Activated B cell treated with CpG ODN at 0.5 μM for 24 hours (primary cell): ENCODE data around the gene CCDC102B. TPM values are rescaled to one million over a fixed set of nuclear protein-coding genes. Genes with fewer than 3 reads are reported as not detected.
"Not testable (repeated sequence)": the region's sequence is repeated elsewhere in the genome, so short reads cannot be mapped to it uniquely, and the experiment has no call there.

Experiments used
- ATAC-seq: fragments of 200-7000 bp; cut with Tn5 transposase; one replicate; pipeline ENCODE4 v1.10.0; 2021; ENCODE audit warnings: low read depth, mild to moderate bottlenecking, moderate library complexity
- CTCF ChIA-PET: fragments of 350-600 bp; sonication (Branson Sonifier 250); formaldehyde crosslinking; loops from one replicate; lab custom pipeline; 2021; ENCODE audit warnings: antibody characterized with exemption; lab: Charles Lee
- POLR2A ChIA-PET: fragments of 350-600 bp; sonication (Branson Sonifier 250); formaldehyde crosslinking; loops from one replicate; lab custom pipeline; 2021; ENCODE audit warnings: antibody characterized with exemption; lab: Charles Lee
- DNase-seq: peaks from one replicate; pipeline ENCODE4 v3.0.0; 2022
- H3K27ac Mint-ChIP-seq: one replicate; pipeline ENCODE4 v1.8.0; 2020; ENCODE audit warnings: mixed read lengths
- H3K27me3 Mint-ChIP-seq: one replicate; pipeline ENCODE4 v1.8.0; 2021; ENCODE audit warnings: mixed read lengths
- H3K36me3 Mint-ChIP-seq: one replicate; pipeline ENCODE4 v1.8.0; 2021; ENCODE audit warnings: low read depth, mixed read lengths
- H3K4me1 Mint-ChIP-seq: one replicate; pipeline ENCODE4 v1.8.0; 2021; ENCODE audit warnings: mixed read lengths
- H3K4me3 Mint-ChIP-seq: one replicate; pipeline ENCODE4 v1.8.0; 2020; ENCODE audit warnings: mild to moderate bottlenecking, mixed read lengths
- H3K9me3 Mint-ChIP-seq: one replicate; pipeline ENCODE4 v1.8.0; 2020; ENCODE audit warnings: mixed read lengths
- CTCF ChIP-seq: fragments of 200-600 bp; IDR thresholded peaks from one replicate; pipeline ENCODE4 v1.8.0; 2022; ENCODE audit warnings: antibody characterized with exemption, mild to moderate bottlenecking
- intact Hi-C: fragments of 100-400 bp; cut with micrococcal nuclease; formaldehyde crosslinking; loops from one replicate; pipeline ENCODE4 v1.15.1; 2024
- total RNA-seq: library from RNA; stranded (reverse); gene quantifications from 2 replicates; pipeline ENCODE4 v1.2.3, GENCODE V29; 2022

CCDC102B gene
- total RNA-seq, 1 donor from 2014 or later, result 1.8 TPM

GRCh38 chr18:68780802-68781635 lies 16.9 kb upstream of the CCDC102B start:
- no peak overlapping the region for H3K27ac Mint-ChIP-seq
- DNase-seq, result no peak
- no peaks in the 10 kb centered on the region for H3K4me1 Mint-ChIP-seq
- ATAC-seq, result no peak
- CTCF ChIA-PET, result no interaction called here
- no peaks in the 10 kb centered on the region for H3K27me3 Mint-ChIP-seq
- H3K36me3 Mint-ChIP-seq, result no peaks in the 10 kb centered on the region
- H3K4me3 Mint-ChIP-seq, result no peak overlapping the region
- no peaks in the 10 kb centered on the region for H3K9me3 Mint-ChIP-seq
- intact Hi-C loops, result no loop called here
- no peak for TF ChIP-seq CTCF
- POLR2A ChIA-PET, result interaction anchor here (0.6 kb wide), 1 partner anchor 1409 kb away, joined by 6 read pairs; no protein-coding TSS in a partner anchor

DNA sequence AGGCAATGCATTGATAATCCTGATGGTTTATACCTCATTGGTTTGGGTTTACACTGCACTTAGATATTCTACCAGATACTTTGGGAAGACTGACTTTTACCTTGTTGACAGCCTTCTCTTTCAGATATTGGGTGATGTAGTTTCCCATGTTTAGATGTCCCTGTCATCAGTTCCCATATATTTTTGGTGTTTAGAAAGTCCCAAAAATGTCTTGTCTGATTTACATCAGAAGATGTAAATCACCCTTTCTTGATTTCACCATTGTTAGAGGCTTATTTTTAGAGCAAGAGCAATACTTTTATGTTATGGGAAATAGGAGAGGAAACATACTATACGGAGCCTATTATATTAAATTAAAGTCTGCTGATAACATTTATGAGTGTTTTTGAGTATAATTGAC lies 14.4 kb upstream of the CCDC102B start:
- POLR2A ChIA-PET, result no interaction called here
- Mint-ChIP-seq H3K4me3 (no peak overlapping the region), H3K4me1 (no peaks in the 10 kb centered on the region), H3K27ac (no peak overlapping the region), H3K27me3 (no peaks in the 10 kb centered on the region), H3K9me3 (no peaks in the 10 kb centered on the region), H3K36me3 (no peaks in the 10 kb centered on the region)
- no peak for ATAC-seq
- no peak for TF ChIP-seq CTCF
- CTCF ChIA-PET, result no interaction called here
- intact Hi-C loops, result no loop called here
- no peak for DNase-seq

- H3K4me1 Mint-ChIP-seq, result no peaks in the 10 kb centered on the region
- H3K27me3 Mint-ChIP-seq, result no peaks in the 10 kb centered on the region
- TF ChIP-seq CTCF, result no peak
- H3K4me3 Mint-ChIP-seq, result no peak overlapping the region
- DNase-seq (no peak), ATAC-seq (no peak)
- no peaks in the 10 kb centered on the region for H3K36me3 Mint-ChIP-seq
- ChIA-PET POLR2A (no interaction called here), CTCF (no interaction called here)
- intact Hi-C loops, result no loop called here
- H3K9me3 Mint-ChIP-seq, result no peaks in the 10 kb centered on the region
- H3K27ac Mint-ChIP-seq, result no peak overlapping the region
Measured at GRCh38 chr18:68784071-68784470, 13.8 kb upstream of the CCDC102B start.

DNA sequence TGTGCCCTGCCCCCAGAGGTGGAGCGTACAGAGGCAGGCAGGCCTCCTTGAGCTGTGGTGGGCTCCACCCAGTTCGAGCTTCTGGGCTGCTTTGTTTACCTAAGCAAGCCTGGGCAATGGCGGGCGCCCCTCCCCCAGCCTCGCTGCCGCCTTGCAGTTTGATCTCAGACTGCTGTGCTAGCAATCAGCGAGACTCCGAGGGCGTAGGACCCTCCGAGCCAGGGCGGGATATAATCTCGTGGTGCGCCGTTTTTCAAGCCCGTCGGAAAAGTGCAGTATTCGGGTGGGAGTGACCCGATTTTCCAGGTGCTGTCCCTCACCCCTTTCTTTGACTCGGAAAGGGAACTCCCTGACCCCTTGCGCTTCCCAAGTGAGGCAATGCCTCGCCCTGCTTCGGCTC lies 7.6 kb upstream of the CCDC102B start:
- ATAC-seq, H3K4me1 Mint-ChIP-seq, H3K4me3 Mint-ChIP-seq, DNase-seq, intact Hi-C loops, H3K27me3 Mint-ChIP-seq, H3K36me3 Mint-ChIP-seq, POLR2A ChIA-PET, H3K27ac Mint-ChIP-seq, CTCF ChIA-PET, H3K9me3 Mint-ChIP-seq: not testable (repeated sequence)

GRCh38 chr18:68791801-68792200 lies 6.1 kb upstream of the CCDC102B start:
- Mint-ChIP-seq H3K27ac (no peak overlapping the region), H3K9me3 (no peaks in the 10 kb centered on the region), H3K36me3 (no peaks in the 10 kb centered on the region), H3K4me3 (no peak overlapping the region), H3K4me1 (no peaks in the 10 kb centered on the region), H3K27me3 (no peaks in the 10 kb centered on the region)
- intact Hi-C loops, result no loop called here
- POLR2A ChIA-PET, result no interaction called here
- CTCF ChIA-PET, result no interaction called here
- DNase-seq (no peak), ATAC-seq (no peak)
- no peak for TF ChIP-seq CTCF
